GM19324 (cell line): ENCODE measurements around the gene LRMDA.

Source experiments
- ATAC-seq: cut with Tn5 transposase; IDR thresholded peaks from one replicate; pipeline ENCODE4 v1.9.1; 2021; ENCODE audit warnings: mild to moderate bottlenecking, moderate library complexity; ENCODE audit not compliant: unreplicated experiment, low FRiP score

The LRMDA gene

GRCh38 chr10:75793848-75794247 lies 362.4 kb downstream of the LRMDA start:
- no peak for ATAC-seq

GRCh38 chr10:75801121-75801520 lies 369.7 kb downstream of the LRMDA start:
- no peak for ATAC-seq

- ATAC-seq: no peak
Observed at GRCh38 chr10:75801661-75802060, 370.2 kb downstream of the LRMDA start.

- ATAC-seq: no peak
Observed at GRCh38 chr10:75803121-75803520, 371.7 kb downstream of the LRMDA start.

- ATAC-seq: no peak
Observed at GRCh38 chr10:75803816-75804552, 372.6 kb downstream of the LRMDA start.

GRCh38 chr10:75806186-75806585 lies 374.8 kb downstream of the LRMDA start:
- ATAC-seq: no peak

- no peak for ATAC-seq
Observed at GRCh38 chr10:75807456-75807855, 376.0 kb downstream of the LRMDA start.

GRCh38 chr10:75809003-75809402 lies 377.6 kb downstream of the LRMDA start:
- no peak for ATAC-seq

- ATAC-seq: no peak
Observed at GRCh38 chr10:75814014-75814413, 382.6 kb downstream of the LRMDA start.

- ATAC-seq: no peak
Observed at GRCh38 chr10:75815066-75815465, 383.6 kb downstream of the LRMDA start.

GRCh38 chr10:75817198-75817597 lies 385.8 kb downstream of the LRMDA start:
- no peak for ATAC-seq

GRCh38 chr10:75818552-75818951 lies 387.1 kb downstream of the LRMDA start:
- no peak for ATAC-seq

GRCh38 chr10:75825235-75825634 lies 393.8 kb downstream of the LRMDA start:
- no peak for ATAC-seq

GRCh38 chr10:75825661-75826060 lies 394.2 kb downstream of the LRMDA start:
- ATAC-seq: no peak

- no peak for ATAC-seq
Observed at GRCh38 chr10:75826846-75827245, 395.4 kb downstream of the LRMDA start.

GRCh38 chr10:75827587-75828021 lies 396.2 kb downstream of the LRMDA start:
- ATAC-seq: no peak

- no peak for ATAC-seq
Observed at GRCh38 chr10:75828413-75828812, 397.0 kb downstream of the LRMDA start.

GRCh38 chr10:75836064-75836463 lies 404.6 kb downstream of the LRMDA start:
- ATAC-seq: no peak

GRCh38 chr10:75838486-75838885 lies 407.1 kb downstream of the LRMDA start:
- ATAC-seq: no peak

- ATAC-seq: no peak
Observed at GRCh38 chr10:75839020-75839419, 407.6 kb downstream of the LRMDA start.

- no peak for ATAC-seq
Observed at GRCh38 chr10:75841266-75841665, 409.8 kb downstream of the LRMDA start.

GRCh38 chr10:75845176-75845947 lies 413.9 kb downstream of the LRMDA start:
- no peak for ATAC-seq
